Loucy (cell line): ENCODE data around the gene GNG2.

Experiments used
- H2AFZ ChIP-seq: fragments of 200-600 bp; sonication (generic); 2 replicates; pipeline ENCODE4 v1.6.0; 2016; ENCODE audit warnings: antibody characterized with exemption, mild to moderate bottlenecking, low read length, moderate library complexity
- H3F3A ChIP-seq: fragments of 200-600 bp; 2 replicates; pipeline ENCODE4 v1.6.0; 2016; ENCODE audit warnings: antibody characterized with exemption, low read depth, mild to moderate bottlenecking
- H3K27me3 ChIP-seq: fragments of 200-600 bp; sonication (generic); 2 replicates; pipeline ENCODE4 v1.6.1; 2014; ENCODE audit warnings: low read length, mild to moderate bottlenecking; ENCODE audit not compliant: insufficient read depth, poor library complexity, severe bottlenecking
- H3K36me3 ChIP-seq: fragments of 200-600 bp; sonication (generic); 2 replicates; pipeline ENCODE4 v1.6.1; 2016; ENCODE audit warnings: low read length; ENCODE audit not compliant: insufficient read depth
- H3K4me1 ChIP-seq: fragments of 200-600 bp; sonication (generic); 2 replicates; pipeline ENCODE4 v1.5.1; 2014; ENCODE audit warnings: low read length, mild to moderate bottlenecking; ENCODE audit not compliant: insufficient read depth, poor library complexity, severe bottlenecking
- H3K4me2 ChIP-seq: fragments of 200-600 bp; sonication (generic); 2 replicates; pipeline ENCODE4 v1.6.0; 2014; ENCODE audit warnings: antibody characterized with exemption, low read length, low read depth, mild to moderate bottlenecking; ENCODE audit not compliant: poor library complexity, severe bottlenecking
- H3K4me3 ChIP-seq: fragments of 200-600 bp; sonication (generic); 2 replicates; pipeline ENCODE4 v1.5.1; 2014; ENCODE audit warnings: low read length, mild to moderate bottlenecking, mixed read lengths; ENCODE audit not compliant: poor library complexity, severe bottlenecking
- H3K79me2 ChIP-seq: fragments of 200-600 bp; sonication (generic); 2 replicates; pipeline ENCODE4 v1.6.1; 2014; ENCODE audit warnings: low read length; ENCODE audit not compliant: insufficient read depth
- H3K9ac ChIP-seq: fragments of 200-600 bp; sonication (generic); 2 replicates; pipeline ENCODE4 v1.6.0; 2014; ENCODE audit warnings: mild to moderate bottlenecking, low read depth, low read length, moderate library complexity; ENCODE audit not compliant: poor library complexity, severe bottlenecking
- H3K9me2 ChIP-seq: fragments of 200-600 bp; sonication (generic); replicated peaks from 2 replicates; pipeline ENCODE4 v1.6.1; 2016; ENCODE audit warnings: low read depth, low read length, mixed read lengths
- H3K9me3 ChIP-seq: fragments of 200-600 bp; sonication (generic); 2 replicates; pipeline ENCODE4 v1.6.1; 2014; ENCODE audit warnings: mild to moderate bottlenecking, antibody characterized with exemption, low read length, low read depth; ENCODE audit not compliant: insufficient read depth
- H4K20me1 ChIP-seq: fragments of 200-600 bp; sonication (generic); 2 replicates; pipeline ENCODE4 v1.6.0; 2014; ENCODE audit warnings: antibody characterized with exemption, low read length, mild to moderate bottlenecking; ENCODE audit not compliant: insufficient read depth, poor library complexity, severe bottlenecking
- CTCF ChIP-seq: fragments of 200-600 bp; sonication (generic); conservative IDR thresholded peaks from 2 replicates; pipeline ENCODE4 v1.5.1; 2014; ENCODE audit warnings: mild to moderate bottlenecking, antibody characterized with exemption, low read length
- EZH2phosphoT487 ChIP-seq: fragments of 200-600 bp; IDR thresholded peaks from 2 replicates; pipeline ENCODE4 v1.6.1; 2018; ENCODE audit warnings: antibody characterized with exemption, mild to moderate bottlenecking, moderate library complexity, borderline replicate concordance

GNG2 gene

GRCh38 chr14:52014601-52015267 is 154.3 kb downstream of the GNG2 start:
- Histone ChIP-seq H3F3A (no peaks in the 10 kb centered on the region), H3K4me3 (no peak overlapping the region), H2AFZ (no peak overlapping the region), H3K9ac (no peak overlapping the region), H3K27me3 (no peaks in the 10 kb centered on the region), H3K79me2 (no peaks in the 10 kb centered on the region), H3K36me3 (peaks cover 25% of the 10 kb centered on the region; the same call in 1 of the 2 replicates), H3K9me3 (no peaks in the 10 kb centered on the region), H3K4me1 (no peaks in the 10 kb centered on the region), H4K20me1 (no peaks in the 10 kb centered on the region), H3K9me2 (no peaks in the 10 kb centered on the region), H3K4me2 (no peak overlapping the region)
- no peak for TF ChIP-seq EZH2phosphoT487
- TF ChIP-seq CTCF: no peak

GRCh38 chr14:52015411-52016030 is 155.1 kb downstream of the GNG2 start:
- H3K4me3 ChIP-seq: no peak overlapping the region
- H4K20me1 ChIP-seq: no peaks in the 10 kb centered on the region
- H3K36me3 ChIP-seq: peaks cover 18% of the 10 kb centered on the region; the same call in 1 of the 2 replicates
- no peaks in the 10 kb centered on the region for H3F3A ChIP-seq
- TF ChIP-seq CTCF (peak; percentile 71), EZH2phosphoT487 (no peak)
- no peak overlapping the region for H3K4me2 ChIP-seq
- H3K9me3 ChIP-seq: no peaks in the 10 kb centered on the region
- no peak overlapping the region for H3K9ac ChIP-seq
- no peak overlapping the region for H2AFZ ChIP-seq
- no peaks in the 10 kb centered on the region for H3K4me1 ChIP-seq
- H3K79me2 ChIP-seq: no peaks in the 10 kb centered on the region
- no peaks in the 10 kb centered on the region for H3K27me3 ChIP-seq
- no peaks in the 10 kb centered on the region for H3K9me2 ChIP-seq

- H2AFZ ChIP-seq: no peak overlapping the region
- TF ChIP-seq EZH2phosphoT487: no peak
- no peak for TF ChIP-seq CTCF
- no peak overlapping the region for H3K4me2 ChIP-seq
- no peaks in the 10 kb centered on the region for H3K9me3 ChIP-seq
- no peak overlapping the region for H3K9ac ChIP-seq
- no peaks in the 10 kb centered on the region for H3K36me3 ChIP-seq
- H3F3A ChIP-seq: no peaks in the 10 kb centered on the region
- no peaks in the 10 kb centered on the region for H3K9me2 ChIP-seq
- no peaks in the 10 kb centered on the region for H4K20me1 ChIP-seq
- H3K4me1 ChIP-seq: peaks cover 21% of the 10 kb centered on the region
- no peaks in the 10 kb centered on the region for H3K27me3 ChIP-seq
- no peak overlapping the region for H3K4me3 ChIP-seq
- no peaks in the 10 kb centered on the region for H3K79me2 ChIP-seq
Observed at GRCh38 chr14:52018252-52018651, 157.8 kb downstream of the GNG2 start.
